KMS-11 (cell line): ENCODE results near the gene SLC49A3.
"Not testable (repeated sequence)": the region's sequence is repeated elsewhere in the genome, so short reads cannot be mapped to it uniquely, and the experiment has no call there.

ENCODE experiments used
- H2AFZ ChIP-seq: fragments of 200-600 bp; sonication (generic); 2 replicates; pipeline ENCODE4 v1.6.1; 2016; ENCODE audit warnings: antibody characterized with exemption, mixed run types, low read depth
- H3K27ac ChIP-seq: fragments of 200-600 bp; sonication (generic); 2 replicates; pipeline ENCODE4 v1.6.1; 2016; ENCODE audit warnings: mild to moderate bottlenecking, mixed run types
- H3K27me3 ChIP-seq: fragments of 200-600 bp; sonication (generic); 2 replicates; pipeline ENCODE4 v1.6.1; 2017; ENCODE audit warnings: mild to moderate bottlenecking, low read depth, mixed run types, moderate library complexity; ENCODE audit not compliant: insufficient read depth
- H3K36me3 ChIP-seq: fragments of 200-600 bp; sonication (generic); 2 replicates; pipeline ENCODE4 v1.6.1; 2017; ENCODE audit warnings: mild to moderate bottlenecking, mixed run types; ENCODE audit not compliant: insufficient read depth
- H3K4me1 ChIP-seq: fragments of 200-600 bp; sonication (generic); 2 replicates; pipeline ENCODE4 v1.6.1; 2016; ENCODE audit warnings: mild to moderate bottlenecking, low read depth, mixed run types; ENCODE audit not compliant: poor library complexity, severe bottlenecking
- H3K4me2 ChIP-seq: fragments of 200-600 bp; sonication (generic); 2 replicates; pipeline ENCODE4 v1.7.0; 2016; ENCODE audit warnings: mild to moderate bottlenecking, mixed run types
- H3K4me3 ChIP-seq: fragments of 200-600 bp; sonication (generic); IDR thresholded peaks from 2 replicates; pipeline ENCODE4 v1.6.1; 2017; ENCODE audit warnings: low read depth, low read length, mixed read lengths; ENCODE audit not compliant: insufficient read depth
- H3K79me2 ChIP-seq: fragments of 200-600 bp; sonication (generic); 2 replicates; pipeline ENCODE4 v1.6.1; 2016; ENCODE audit warnings: low read depth, mixed run types; ENCODE audit not compliant: insufficient read depth
- H3K9ac ChIP-seq: fragments of 200-600 bp; sonication (generic); 2 replicates; pipeline ENCODE4 v1.6.1; 2016; ENCODE audit warnings: mild to moderate bottlenecking, mixed run types
- H4K20me1 ChIP-seq: fragments of 200-600 bp; sonication (generic); 2 replicates; pipeline ENCODE4 v1.6.1; 2016; ENCODE audit warnings: mild to moderate bottlenecking, mixed run types; ENCODE audit not compliant: insufficient read depth
- CTCF ChIP-seq: fragments of 200-600 bp; sonication (generic); conservative IDR thresholded peaks from 2 replicates; pipeline ENCODE4 v1.6.1; 2017; ENCODE audit warnings: low read depth, mild to moderate bottlenecking, antibody characterized with exemption, low read length, moderate library complexity, mixed read lengths

SLC49A3 gene

GRCh38 chr4:707929-708630, 19.1 kb upstream of the SLC49A3 start:
- no peak overlapping the region for H3K27ac ChIP-seq
- H3K4me1 ChIP-seq = no peaks in the 10 kb centered on the region
- H3K36me3 ChIP-seq = no peaks in the 10 kb centered on the region
- no peaks in the 10 kb centered on the region for H3K79me2 ChIP-seq
- no peak overlapping the region for H2AFZ ChIP-seq
- H3K4me2 ChIP-seq = no peak overlapping the region
- no peaks in the 10 kb centered on the region for H3K27me3 ChIP-seq
- H3K4me3 ChIP-seq = no peak overlapping the region
- no peak for TF ChIP-seq CTCF
- H3K9ac ChIP-seq = no peak overlapping the region
- H4K20me1 ChIP-seq = no peaks in the 10 kb centered on the region

- no peak overlapping the region for H3K4me2 ChIP-seq
- H3K27me3 ChIP-seq = no peaks in the 10 kb centered on the region
- H4K20me1 ChIP-seq = no peaks in the 10 kb centered on the region
- no peaks in the 10 kb centered on the region for H3K4me1 ChIP-seq
- TF ChIP-seq CTCF = no peak
- no peaks in the 10 kb centered on the region for H3K79me2 ChIP-seq
- H3K9ac ChIP-seq = no peak overlapping the region
- no peak overlapping the region for H2AFZ ChIP-seq
- H3K36me3 ChIP-seq = no peaks in the 10 kb centered on the region
- no peak overlapping the region for H3K4me3 ChIP-seq
- no peak overlapping the region for H3K27ac ChIP-seq
Measured at GRCh38 chr4:706834-707598, 18.1 kb upstream of the SLC49A3 start.

GRCh38 chr4:706083-706633, 17.2 kb upstream of the SLC49A3 start:
- Histone ChIP-seq H3K9ac (peak overlapping the region; percentile 95), H2AFZ (peak overlapping the region; percentile 71), H3K4me3 (peak overlapping the region; percentile 51), H3K4me2 (peak overlapping the region; percentile 36; the same call in 1 of the 2 replicates), H3K27ac (peak overlapping the region; percentile 32; the same call in 1 of the 2 replicates)
- H3K79me2 ChIP-seq, H4K20me1 ChIP-seq, H3K36me3 ChIP-seq, H3K27me3 ChIP-seq, H3K4me1 ChIP-seq: not testable (repeated sequence)

- H3K4me2 ChIP-seq = peak within 1 kb of the TSS; percentile 36; the same call in 1 of the 2 replicates
- H3K36me3 ChIP-seq = no peaks in the 10 kb centered on the region
- no peak for TF ChIP-seq CTCF
- no peaks in the 10 kb centered on the region for H4K20me1 ChIP-seq
- H3K4me1 ChIP-seq = no peaks in the 10 kb centered on the region
- H3K27ac ChIP-seq = peak within 1 kb of the TSS; percentile 32; the same call in 1 of the 2 replicates
- peak within 1 kb of the TSS; percentile 51 for H3K4me3 ChIP-seq
- peak within 1 kb of the TSS; percentile 71 for H2AFZ ChIP-seq
- H3K9ac ChIP-seq = peak within 1 kb of the TSS; percentile 95
- H3K27me3 ChIP-seq = no peaks in the 10 kb centered on the region
- no peaks in the 10 kb centered on the region for H3K79me2 ChIP-seq
Measured at GRCh38 chr4:705278-706082, 16.5 kb upstream of the SLC49A3 start, which contains the start of gene PCGF3. PCGF3 (plus strand) TSS chr4:705832; CDS start chr4:733681, 27,849 bp downstream.
